A549 (cell line): ENCODE measurements around the gene HTRA3. TPM values are rescaled to one million over a fixed set of nuclear protein-coding genes. Genes with fewer than 3 reads are reported as not detected.

Experiments
- ATAC-seq, 2 experiments: fragments of 200-7000 bp in 1 of 2; fragments of >200 bp in 1 of 2; cut with Nextera tagmentation in 1 of 2; cut with Tn5 transposase in 1 of 2; 3 replicates each; pipeline versions ENCODE4 v1.8.0 to v1.9.1; 2018 to 2020; ENCODE audit warnings: mild to moderate bottlenecking in 1 of 2, moderate library complexity in 1 of 2
- CTCF ChIA-PET: fragments of 300-600 bp; sonication (Branson Sonifier 250); formaldehyde crosslinking; extraction: SDS; loops from one replicate; lab custom pipeline; 2021; ENCODE audit warnings: antibody characterized with exemption, inconsistent platforms; lab: Yijun Ruan, JAX
- POLR2A ChIA-PET: fragments of 350-600 bp; formaldehyde crosslinking; extraction: SDS; loops from one replicate; lab custom pipeline; 2021; ENCODE audit warnings: antibody characterized with exemption, inconsistent platforms; lab: Yijun Ruan, JAX
- DNase-seq, 2 experiments: peaks; one replicate each; pipeline versions ENCODE4 v3.0.0 to v3.0.0-alpha.2; 2011 to 2016; ENCODE audit warnings: low read depth in 1 of 2, low spot score in 1 of 2
- FAIRE-seq: peaks from 2 replicates; lab custom pipeline; 2011; peaks lifted over from hg19 to GRCh38; lab: Jason Lieb, UNC
- H3K27ac ChIP-seq, 2 experiments: fragments of >200 bp; sonication (Bioruptor Twin); formaldehyde crosslinking; 3 replicates each; pipeline ENCODE4 v1.5.1; 2016 to 2017
- H3K4me1 ChIP-seq: fragments of >200 bp; sonication (Bioruptor Twin); formaldehyde crosslinking; 3 replicates; pipeline ENCODE4 v1.6.1; 2016
- H3K4me2 ChIP-seq: fragments of >200 bp; sonication (Bioruptor Twin); formaldehyde crosslinking; 3 replicates; pipeline ENCODE4 v1.6.1; 2016
- H3K4me3 ChIP-seq: fragments of >200 bp; sonication (Bioruptor Twin); formaldehyde crosslinking; 3 replicates; pipeline ENCODE4 v1.5.1; 2016
- H3K9me3 ChIP-seq: fragments of >200 bp; sonication (Bioruptor Twin); formaldehyde crosslinking; 3 replicates; pipeline ENCODE4 v1.6.1; 2016
- ATOH8 ChIP-seq: fragments of 250-450 bp; sonication (Bioruptor Pico); IDR thresholded peaks from 2 replicates; pipeline ENCODE4 v1.5.0; 2020; ENCODE audit warnings: low read depth, mild to moderate bottlenecking, moderate library complexity
- BCL3 ChIP-seq: fragments of >200 bp; sonication (Bioruptor Twin); formaldehyde crosslinking; IDR thresholded peaks from 3 replicates; pipeline ENCODE4 v1.6.1; 2016
- CBX8 ChIP-seq: fragments of 200-600 bp; sonication (generic); IDR thresholded peaks from 2 replicates; pipeline ENCODE4 v1.6.1; 2016
- CHD2 ChIP-seq: fragments of 150-350 bp; IDR thresholded peaks from 2 replicates; pipeline ENCODE4 v1.6.1; 2014; ENCODE audit warnings: low read length; ENCODE audit not compliant: partially characterized antibody
- E2F6 ChIP-seq: IDR thresholded peaks from 2 replicates; pipeline ENCODE4 v1.6.1; 2012; ENCODE audit warnings: low read depth, borderline replicate concordance
- EHF ChIP-seq: fragments of 250-450 bp; sonication (Bioruptor Pico); IDR thresholded peaks from 2 replicates; pipeline ENCODE4 v1.5.0; 2020; ENCODE audit warnings: mild to moderate bottlenecking
- FOSL2 ChIP-seq, 2 experiments: fragments of 450-650 bp in 1 of 2; fragments of >200 bp in 1 of 2; sonication (Bioruptor Twin) in 1 of 2; formaldehyde crosslinking; IDR thresholded peaks; 2 replicates each; pipeline versions ENCODE4 v1.5.0 to v1.6.1; 2016 to 2020; ENCODE audit warnings: mild to moderate bottlenecking in 1 of 2, moderate library complexity in 1 of 2
- HDAC2 ChIP-seq: fragments of 200-600 bp; sonication (generic); IDR thresholded peaks from 2 replicates; pipeline ENCODE4 v1.6.1; 2016
- HES2 ChIP-seq: fragments of >200 bp; sonication (Bioruptor Twin); formaldehyde crosslinking; IDR thresholded peaks from 2 replicates; pipeline ENCODE4 v1.6.1; 2016
- HMGXB4 ChIP-seq: fragments of 250-450 bp; sonication (Bioruptor Pico); IDR thresholded peaks from 2 replicates; pipeline ENCODE4 v1.5.0; 2021; ENCODE audit warnings: mild to moderate bottlenecking, moderate library complexity, borderline replicate concordance
- HOXB13 ChIP-seq: fragments of 250-450 bp; sonication (Bioruptor Pico); IDR thresholded peaks from 2 replicates; pipeline ENCODE4 v1.5.0; 2020; ENCODE audit warnings: low read depth, mild to moderate bottlenecking, moderate library complexity
- JUNB ChIP-seq: fragments of >200 bp; sonication (Bioruptor Twin); formaldehyde crosslinking; IDR thresholded peaks from 2 replicates; pipeline ENCODE4 v1.6.1; 2016
- KDM1A ChIP-seq: fragments of 200-600 bp; sonication (generic); IDR thresholded peaks from 2 replicates; pipeline ENCODE4 v1.6.1; 2016; ENCODE audit warnings: low read depth, mild to moderate bottlenecking
- KDM5A ChIP-seq: fragments of 200-600 bp; sonication (generic); IDR thresholded peaks from 2 replicates; pipeline ENCODE4 v1.6.1; 2016; ENCODE audit warnings: antibody characterized with exemption, mild to moderate bottlenecking
- MAZ ChIP-seq: fragments of 150-350 bp; IDR thresholded peaks from 2 replicates; pipeline ENCODE4 v1.6.1; 2014; ENCODE audit warnings: antibody characterized with exemption, low read depth, low read length, borderline replicate concordance
- MYC ChIP-seq: IDR thresholded peaks from 2 replicates; pipeline ENCODE4 v1.6.1; 2012; ENCODE audit warnings: mild to moderate bottlenecking, inconsistent platforms, low read length, improper control_type of control experiment, borderline replicate concordance
- NPAS2 ChIP-seq: fragments of 250-450 bp; sonication (Bioruptor Pico); IDR thresholded peaks from 2 replicates; pipeline ENCODE4 v1.8.0; 2022; ENCODE audit warnings: mild to moderate bottlenecking, moderate library complexity, borderline replicate concordance
- PHF8 ChIP-seq: fragments of 200-600 bp; sonication (generic); IDR thresholded peaks from 2 replicates; pipeline ENCODE4 v1.6.1; 2016; ENCODE audit warnings: low read depth, mild to moderate bottlenecking, antibody characterized with exemption, moderate library complexity, borderline replicate concordance
- POLR2A ChIP-seq: IDR thresholded peaks from 2 replicates; pipeline ENCODE4 v1.6.1; 2012; ENCODE audit warnings: mild to moderate bottlenecking, low read length
- RCOR1 ChIP-seq: fragments of 150-350 bp; IDR thresholded peaks from 2 replicates; pipeline ENCODE4 v1.6.1; 2014; ENCODE audit warnings: antibody characterized with exemption, low read length, low read depth
- SMC3 ChIP-seq: fragments of >200 bp; sonication (Bioruptor Twin); formaldehyde crosslinking; IDR thresholded peaks from 3 replicates; pipeline ENCODE4 v1.6.1; 2018; ENCODE audit warnings: inconsistent platforms
- WGBS: methylation state at CpG from one replicate; pipeline ENCODE4 v1.1.6; 2017; ENCODE audit errors: missing lambda C conversion rate; 5-methylcytosine and 5-hydroxymethylcytosine counted together
- polyA plus RNA-seq, 4 experiments: library from polyadenylated mRNA; depleted of rRNA in 3 of 4; stranded (reverse); fragments of >200 nt; fragmentation: RNase III in 1 of 4; extraction: RNeasy Plus Mini Kit Qiagen cat#74134 plus additional on column Dnase treatment in 1 of 4; gene quantifications; 2 replicates in 3 of 4; 3 replicates in 1 of 4; pipeline ENCODE4 v1.2.3, GENCODE V29; 2011 to 2017

HTRA3 gene
- polyA plus RNA-seq, 2 of the 4 experiments (the other 2 are of a cell fraction) = 4.6 to 7.4 TPM

DNA sequence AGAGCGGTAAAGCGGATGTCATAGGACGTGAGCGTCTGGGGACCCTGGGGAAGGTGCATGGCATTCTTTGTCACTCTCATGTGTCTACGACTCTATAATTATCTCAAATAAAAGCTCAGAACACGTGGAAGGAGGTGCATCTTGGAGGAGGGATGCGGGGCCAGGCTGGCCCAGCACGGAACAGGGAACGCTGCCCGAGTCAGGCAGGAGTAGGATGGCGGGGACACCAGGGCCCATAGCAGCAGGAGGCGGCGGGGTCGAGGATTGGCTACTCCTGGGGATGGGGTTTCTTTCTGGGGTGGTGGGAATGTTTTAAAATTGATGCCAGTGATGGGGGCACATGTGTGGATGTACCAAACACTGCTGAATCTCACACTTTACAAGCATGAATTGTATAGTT, 5.4 kb upstream of the HTRA3 start:
- peaks cover 28% of the 10 kb centered on the region; the same call in 2 of the 3 replicates for H3K4me1 ChIP-seq
- H3K4me3 ChIP-seq = no peak overlapping the region
- CTCF ChIA-PET = interaction anchor here (1.2 to 5.8 kb wide), 3 partner anchors 23 to 145 kb away, joined by 3 to 51 read pairs (median 33); no protein-coding TSS in a partner anchor
- no peaks in the 10 kb centered on the region for H3K9me3 ChIP-seq
- ATAC-seq (no peak), DNase-seq (no peak), FAIRE-seq (no peak)
- WGBS = 87% methylated on average over 14 of the region's 14 CpGs
- H3K27ac ChIP-seq = no peak overlapping the region
- TF ChIP-seq SMC3 (no peak), POLR2A (no peak), FOSL2 (IDR thresholded peaks at IDR 0.05) (no peak), FOSL2 (CRISPR knock-in tag; IDR thresholded peaks at IDR 0.05) (no peak), CBX8 (no peak), PHF8 (no peak), E2F6 (no peak), HES2 (no peak), JUNB (no peak), RCOR1 (no peak), MAZ (no peak), HMGXB4 (no peak), BCL3 (no peak), ATOH8 (CRISPR knock-in tag) (no peak), HDAC2 (no peak), KDM5A (no peak), CHD2 (no peak)
- POLR2A ChIA-PET = no interaction called here
- H3K4me2 ChIP-seq = no peak overlapping the region

- ATAC-seq = no peak
- no peak for TF ChIP-seq MYC
- no peak for TF ChIP-seq KDM1A
- TF ChIP-seq HOXB13 (CRISPR knock-in tag) = no peak
- no peak for TF ChIP-seq ATOH8 (CRISPR knock-in tag)
- TF ChIP-seq EHF (CRISPR knock-in tag) = no peak
- no peak for TF ChIP-seq NPAS2 (CRISPR knock-in tag)
- Histone ChIP-seq H3K4me3 (no peak overlapping the region), H3K9me3 (no peaks in the 10 kb centered on the region), H3K4me1 (peaks cover 23% of the 10 kb centered on the region; the same call in 2 of the 3 replicates), H3K27ac (peak overlapping the region in 1 of 2 experiments; percentile 33; a peak in 1 of 6 replicates), H3K4me2 (no peak overlapping the region)
- no peak for FAIRE-seq
- 76% methylated on average over 13 of the region's 20 CpGs for WGBS
- CTCF ChIA-PET = interaction anchor here (1.2 to 5.8 kb wide), 8 partner anchors 8 to 144 kb away, joined by 3 to 88 read pairs (median 22); no protein-coding TSS in a partner anchor
- POLR2A ChIA-PET = no interaction called here
- DNase-seq = no peak
Measured at GRCh38 chr4:8265171-8265929, 4.2 kb upstream of the HTRA3 start.
